OCI-LY1 (cell line): ENCODE results near the gene H2BW2.

Experiments
- H2AFZ ChIP-seq: fragments of 200-600 bp; sonication (generic), shearing (Covaris generic); 2 replicates; pipeline ENCODE4 v1.6.0; 2014; ENCODE audit warnings: antibody characterized with exemption, mild to moderate bottlenecking, low read length
- H3F3A ChIP-seq: fragments of 200-600 bp; sonication (generic), shearing (Covaris generic); 2 replicates; pipeline ENCODE4 v1.6.0; 2014; ENCODE audit warnings: mild to moderate bottlenecking, antibody characterized with exemption, low read length, moderate library complexity; ENCODE audit not compliant: insufficient read depth
- H3K27ac ChIP-seq: fragments of 200-600 bp; sonication (generic); 2 replicates; pipeline ENCODE4 v1.5.1; 2014; ENCODE audit warnings: low read length, mixed run types, mild to moderate bottlenecking, low read depth; ENCODE audit not compliant: poor library complexity, severe bottlenecking
- H3K27me3 ChIP-seq: fragments of 200-600 bp; sonication (generic); 2 replicates; pipeline ENCODE4 v1.6.0; 2014; ENCODE audit warnings: antibody characterized with exemption, mild to moderate bottlenecking, low read length, moderate library complexity; ENCODE audit not compliant: insufficient read depth
- H3K36me3 ChIP-seq: fragments of 200-600 bp; sonication (generic); 2 replicates; pipeline ENCODE4 v1.6.1; 2014; ENCODE audit warnings: mild to moderate bottlenecking, antibody characterized with exemption, low read length, moderate library complexity, mixed read lengths; ENCODE audit not compliant: insufficient read depth
- H3K4me1 ChIP-seq: fragments of 200-600 bp; sonication (generic); 2 replicates; pipeline ENCODE4 v1.5.1; 2014; ENCODE audit warnings: mild to moderate bottlenecking, low read length, moderate library complexity; ENCODE audit not compliant: insufficient read depth, severe bottlenecking
- H3K4me2 ChIP-seq: fragments of 200-600 bp; sonication (generic), shearing (Covaris generic); 2 replicates; pipeline ENCODE4 v1.6.1; 2014; ENCODE audit warnings: low read length
- H3K4me3 ChIP-seq: fragments of 200-600 bp; sonication (generic); 2 replicates; pipeline ENCODE4 v1.5.1; 2014; ENCODE audit warnings: low read length, low read depth, mild to moderate bottlenecking, mixed read lengths; ENCODE audit not compliant: poor library complexity, severe bottlenecking
- H3K79me2 ChIP-seq: fragments of 200-600 bp; shearing (Covaris generic); 2 replicates; pipeline ENCODE4 v1.6.1; 2016; ENCODE audit warnings: mixed run types, low read length, mixed read lengths; ENCODE audit not compliant: insufficient read depth
- H3K9ac ChIP-seq: fragments of 200-600 bp; sonication (generic), shearing (Covaris generic); 2 replicates; pipeline ENCODE4 v1.6.1; 2014; ENCODE audit warnings: mild to moderate bottlenecking, low read length, mixed read lengths
- H3K9me2 ChIP-seq: fragments of 200-600 bp; sonication (generic), shearing (Covaris generic); 2 replicates; pipeline ENCODE4 v1.6.1; 2014; ENCODE audit warnings: low read depth, mild to moderate bottlenecking, low read length, mixed read lengths
- H3K9me3 ChIP-seq: fragments of 200-600 bp; shearing (Covaris generic); 2 replicates; pipeline ENCODE4 v1.6.1; 2014; ENCODE audit warnings: low read length, mixed read lengths
- H4K20me1 ChIP-seq: fragments of 200-600 bp; sonication (generic), shearing (Covaris generic); 2 replicates; pipeline ENCODE4 v1.6.0; 2016; ENCODE audit warnings: mild to moderate bottlenecking, low read length; ENCODE audit not compliant: insufficient read depth
- CTCF ChIP-seq: fragments of 200-600 bp; sonication (generic), shearing (Covaris generic); IDR thresholded peaks from 2 replicates; pipeline ENCODE4 v1.5.1; 2017; ENCODE audit warnings: mild to moderate bottlenecking, antibody characterized with exemption, low read length, moderate library complexity, mixed read lengths
- EZH2 ChIP-seq: fragments of 200-600 bp; sonication (generic), shearing (Covaris generic); IDR thresholded peaks from 2 replicates; pipeline ENCODE4 v1.8.0; 2017; ENCODE audit warnings: borderline replicate concordance, mixed run types, mild to moderate bottlenecking, antibody characterized with exemption, low read length, moderate library complexity, mixed read lengths

Gene H2BW2

GRCh38 chrX:104039689-104040505 lies at the start of gene H2BW2:
Gene H2BW2, plus strand, starts transcription at chrX:104039956. Its CDS starts 39 bp downstream, at chrX:104039995.
- Histone ChIP-seq H3K79me2 (no peaks in the 10 kb centered on the region), H3K9me2 (no peaks in the 10 kb centered on the region), H3K9ac (no peak within 1 kb of the TSS), H4K20me1 (no peaks in the 10 kb centered on the region), H2AFZ (no peak within 1 kb of the TSS), H3K27ac (no peak within 1 kb of the TSS), H3K27me3 (no peaks in the 10 kb centered on the region), H3F3A (no peaks in the 10 kb centered on the region), H3K36me3 (no peaks in the 10 kb centered on the region), H3K9me3 (no peaks in the 10 kb centered on the region), H3K4me2 (no peak within 1 kb of the TSS), H3K4me3 (no peak within 1 kb of the TSS), H3K4me1 (no peaks in the 10 kb centered on the region)
- TF ChIP-seq EZH2 (no peak), CTCF (no peak)

- Histone ChIP-seq H3K36me3 (no peaks in the 10 kb centered on the region), H3K4me1 (no peaks in the 10 kb centered on the region), H3K9ac (no peak overlapping the region), H3K9me3 (no peaks in the 10 kb centered on the region), H3F3A (no peaks in the 10 kb centered on the region), H2AFZ (no peak overlapping the region), H3K27me3 (no peaks in the 10 kb centered on the region), H3K4me2 (no peak overlapping the region), H3K9me2 (no peaks in the 10 kb centered on the region), H3K4me3 (no peak overlapping the region), H3K27ac (no peak overlapping the region), H4K20me1 (no peaks in the 10 kb centered on the region), H3K79me2 (no peaks in the 10 kb centered on the region)
- TF ChIP-seq EZH2 (no peak), CTCF (no peak)
Observed at GRCh38 chrX:103999234-103999633, 40.5 kb upstream of the H2BW2 start.

GRCh38 chrX:104008831-104009230 lies 30.9 kb upstream of the H2BW2 start:
- Histone ChIP-seq H3K4me2 (no peak overlapping the region), H3K4me3 (no peak overlapping the region), H3K9me3 (no peaks in the 10 kb centered on the region), H2AFZ (no peak overlapping the region), H3K36me3 (no peaks in the 10 kb centered on the region), H3K79me2 (no peaks in the 10 kb centered on the region), H3K9ac (no peak overlapping the region), H3K4me1 (no peaks in the 10 kb centered on the region), H3K27ac (no peak overlapping the region), H3K27me3 (no peaks in the 10 kb centered on the region), H3F3A (no peaks in the 10 kb centered on the region), H4K20me1 (no peaks in the 10 kb centered on the region), H3K9me2 (no peaks in the 10 kb centered on the region)
- no peak for TF ChIP-seq CTCF
